ENCODE measurements around the gene DNAJC5.
"Not testable (repeated sequence)": the region's sequence is repeated elsewhere in the genome, so short reads cannot be mapped to it uniquely, and the experiment has no call there.

DNAJC5 gene

GRCh38 chr20:63958471-63958870, 63.5 kb downstream of the DNAJC5 start:
- TF ChIP-seq CTCF (conservative IDR thresholded peaks at IDR 0.05; ENCODE audit: control insufficient read depth, insufficient read depth, low read depth, low read length), result no peak
- H3K4me3 ChIP-seq (ENCODE audit: control insufficient read depth, low read depth, low read length), result no peak overlapping the region
- DNase-seq (ENCODE audit: low read depth), result no peak

GRCh38 chr20:63958964-63959698, 64.2 kb downstream of the DNAJC5 start:
- no peak for DNase-seq (ENCODE audit: low read depth)
- no peak for TF ChIP-seq CTCF (conservative IDR thresholded peaks at IDR 0.05; ENCODE audit: control insufficient read depth, insufficient read depth, low read depth, low read length)
- no peak overlapping the region for H3K4me3 ChIP-seq (ENCODE audit: control insufficient read depth, low read depth, low read length)

DNA sequence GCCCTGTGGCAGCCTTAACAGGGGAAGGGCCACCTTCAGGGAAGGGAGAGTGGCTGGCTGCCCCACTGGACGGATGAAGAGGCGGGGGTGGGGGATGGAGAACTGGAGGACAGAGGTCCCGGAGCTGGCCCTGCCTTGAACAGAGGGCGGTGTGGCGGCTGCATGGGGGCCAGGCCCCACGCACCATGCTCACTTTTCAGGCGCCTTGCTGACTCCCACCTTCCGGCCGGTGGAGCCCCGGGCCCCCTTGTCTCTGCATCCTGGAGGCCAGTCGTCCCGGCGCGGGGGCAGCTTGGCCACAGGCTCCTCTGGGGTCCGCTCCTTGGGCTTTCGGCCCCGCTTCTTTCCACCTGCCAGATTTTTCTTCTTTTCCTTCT, 64.8 kb downstream of the DNAJC5 start:
- no peak for TF ChIP-seq CTCF (conservative IDR thresholded peaks at IDR 0.05; ENCODE audit: control insufficient read depth, insufficient read depth, low read depth, low read length)
- no peak for DNase-seq (ENCODE audit: low read depth)
- H3K4me3 ChIP-seq (ENCODE audit: control insufficient read depth, low read depth, low read length), result no peak overlapping the region

- not testable (repeated sequence) for H3K4me3 ChIP-seq (ENCODE audit: control insufficient read depth, low read depth, low read length); DNase-seq (ENCODE audit: low read depth)
These were observed 66.0 kb downstream of the DNAJC5 start for GRCh38 chr20:63960654-63961621.

DNA sequence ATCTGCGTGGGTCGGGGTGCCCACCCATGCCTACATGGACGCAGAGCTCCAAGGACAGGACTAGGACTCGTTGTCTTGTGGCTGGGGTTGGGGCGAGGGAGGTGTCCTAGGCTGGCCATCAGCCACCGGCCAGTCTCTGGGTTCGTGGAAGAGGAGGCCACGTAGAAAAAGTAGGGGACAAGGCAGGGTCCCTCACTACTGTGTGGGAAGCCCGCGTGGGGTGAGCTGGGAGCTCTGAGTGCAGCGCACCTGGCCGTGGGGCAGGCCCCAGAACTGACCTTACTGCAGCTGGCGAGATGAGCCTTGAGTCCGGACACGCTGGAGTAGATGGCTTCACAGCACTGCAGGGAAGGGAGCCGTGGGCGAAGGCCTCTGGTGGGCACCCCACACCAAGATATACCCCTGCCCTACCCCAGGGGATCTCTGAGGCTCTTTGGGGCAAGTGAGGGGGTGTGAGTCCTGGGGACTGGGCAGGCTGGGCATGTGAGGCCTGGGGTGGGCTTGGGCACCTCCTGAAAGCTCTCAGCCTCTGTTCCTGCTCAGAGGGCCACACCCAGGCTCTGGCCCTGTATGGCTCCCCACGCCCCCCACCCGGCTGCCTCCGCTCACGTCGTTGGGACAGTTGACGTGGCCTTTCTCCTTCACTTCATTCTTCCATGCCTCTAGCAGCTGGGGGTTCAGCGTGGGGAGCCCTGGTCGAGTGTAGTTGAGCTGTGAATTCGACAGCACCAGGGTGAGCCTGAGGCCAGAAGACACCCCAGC, 66.9 kb downstream of the DNAJC5 start:
- no peak overlapping the region for H3K4me3 ChIP-seq (ENCODE audit: control insufficient read depth, low read depth, low read length)
- DNase-seq (ENCODE audit: low read depth), result no peak
- no peak for TF ChIP-seq CTCF (conservative IDR thresholded peaks at IDR 0.05; ENCODE audit: control insufficient read depth, insufficient read depth, low read depth, low read length)

- no peak for TF ChIP-seq CTCF (conservative IDR thresholded peaks at IDR 0.05; ENCODE audit: control insufficient read depth, insufficient read depth, low read depth, low read length)
- no peak overlapping the region for H3K4me3 ChIP-seq (ENCODE audit: control insufficient read depth, low read depth, low read length)
- no peak for DNase-seq (ENCODE audit: low read depth)
These were observed 67.8 kb downstream of the DNAJC5 start for GRCh38 chr20:63962426-63963347.
